ENCODE results near the gene PKM. TPM values are rescaled to one million over a fixed set of nuclear protein-coding genes. Genes with fewer than 3 reads are reported as not detected.

Gene PKM
- total RNA-seq, 1 donor from 2014 or later = 1,163 TPM

- Mint-ChIP-seq H3K36me3 (no peaks in the 10 kb centered on the region), H3K4me3 (peak overlapping the region; percentile 39), H3K27me3 (ENCODE audit: insufficient read depth, low read depth) (no peaks in the 10 kb centered on the region), H3K9me3 (no peaks in the 10 kb centered on the region), H3K27ac (peak overlapping the region; percentile 85), H3K4me1 (peaks cover 8% of the 10 kb centered on the region)
- Histone ChIP-seq H3K79me2 (ENCODE audit: low read depth) (no peaks in the 10 kb centered on the region), H3K4me3 (no peak overlapping the region), H3K36me3 (no peaks in the 10 kb centered on the region), H3K27me3 (no peaks in the 10 kb centered on the region), H3K27ac (no peak overlapping the region), H2AFZ (replicated peaks) (peak overlapping the region; percentile 89), H3K9ac (no peak overlapping the region), H3K9me3 (ENCODE audit: low read depth) (no peaks in the 10 kb centered on the region), H3K4me1 (no peaks in the 10 kb centered on the region), H3K4me2 (no peak overlapping the region), H3F3A (ENCODE audit: low read depth) (no peaks in the 10 kb centered on the region), H4K20me1 (ENCODE audit: low read depth) (no peaks in the 10 kb centered on the region)
- TF ChIP-seq CTCF (IDR thresholded peaks at IDR 0.05) = no peak
- TF ChIP-seq EZH2 (IDR thresholded peaks at IDR 0.05) = no peak
- TF ChIP-seq EZH2phosphoT487 (IDR thresholded peaks at IDR 0.05) = no peak
- DNase-seq (ENCODE audit: low spot score) = no peak
These were observed 75.9 kb downstream of the PKM start for GRCh38 chr15:72155003-72155621.

- Histone ChIP-seq H3K9ac (no peak overlapping the region), H3K4me1 (no peaks in the 10 kb centered on the region), H3K27me3 (no peaks in the 10 kb centered on the region), H3K79me2 (ENCODE audit: low read depth) (no peaks in the 10 kb centered on the region), H3K9me3 (ENCODE audit: low read depth) (no peaks in the 10 kb centered on the region), H3F3A (ENCODE audit: low read depth) (no peaks in the 10 kb centered on the region), H4K20me1 (ENCODE audit: low read depth) (no peaks in the 10 kb centered on the region), H2AFZ (replicated peaks) (no peak overlapping the region), H3K4me3 (no peak overlapping the region), H3K4me2 (no peak overlapping the region), H3K27ac (no peak overlapping the region), H3K36me3 (no peaks in the 10 kb centered on the region)
- H3K27me3 Mint-ChIP-seq (ENCODE audit: insufficient read depth, low read depth) = no peaks in the 10 kb centered on the region
- no peaks in the 10 kb centered on the region for H3K9me3 Mint-ChIP-seq
- peaks cover 8% of the 10 kb centered on the region for H3K4me1 Mint-ChIP-seq
- DNase-seq (ENCODE audit: low spot score) = no peak
- no peak for TF ChIP-seq EZH2 (IDR thresholded peaks at IDR 0.05)
- no peak for TF ChIP-seq EZH2phosphoT487 (IDR thresholded peaks at IDR 0.05)
- no peak for TF ChIP-seq CTCF (IDR thresholded peaks at IDR 0.05)
- H3K4me3 Mint-ChIP-seq = no peak overlapping the region
- H3K36me3 Mint-ChIP-seq = no peaks in the 10 kb centered on the region
- no peak overlapping the region for H3K27ac Mint-ChIP-seq
These were observed 76.7 kb downstream of the PKM start for GRCh38 chr15:72154316-72154715.

- Mint-ChIP-seq H3K36me3 (no peaks in the 10 kb centered on the region), H3K9me3 (no peaks in the 10 kb centered on the region), H3K27ac (no peak overlapping the region), H3K4me3 (no peak overlapping the region), H3K27me3 (ENCODE audit: insufficient read depth, low read depth) (no peaks in the 10 kb centered on the region), H3K4me1 (peaks cover 8% of the 10 kb centered on the region)
- no peaks in the 10 kb centered on the region for H3K27me3 ChIP-seq
- no peaks in the 10 kb centered on the region for H3K9me3 ChIP-seq (ENCODE audit: low read depth)
- no peak for TF ChIP-seq EZH2phosphoT487 (IDR thresholded peaks at IDR 0.05)
- TF ChIP-seq CTCF (IDR thresholded peaks at IDR 0.05) = no peak
- TF ChIP-seq EZH2 (IDR thresholded peaks at IDR 0.05) = no peak
- no peaks in the 10 kb centered on the region for H3F3A ChIP-seq (ENCODE audit: low read depth)
- no peaks in the 10 kb centered on the region for H4K20me1 ChIP-seq (ENCODE audit: low read depth)
- H3K9ac ChIP-seq = no peak overlapping the region
- H3K4me1 ChIP-seq = no peaks in the 10 kb centered on the region
- no peaks in the 10 kb centered on the region for H3K36me3 ChIP-seq
- H3K27ac ChIP-seq = no peak overlapping the region
- H2AFZ ChIP-seq (replicated peaks) = no peak overlapping the region
- DNase-seq (ENCODE audit: low spot score) = no peak
- no peak overlapping the region for H3K4me2 ChIP-seq
- H3K79me2 ChIP-seq (ENCODE audit: low read depth) = no peaks in the 10 kb centered on the region
- no peak overlapping the region for H3K4me3 ChIP-seq
These were observed 77.6 kb downstream of the PKM start for GRCh38 chr15:72153269-72154000.

Other genes with a start within 250 kb of the PKM start
- gene MYO9A, start 113.0 kb downstream of the PKM start, total RNA-seq (ENCODE audit: low replicate concordance) = 19.6 and 38.5 TPM in 2 replicates
- 9.0 and 13.5 TPM in 2 replicates for gene SENP8, start 112.8 kb downstream of the PKM start, total RNA-seq (ENCODE audit: low replicate concordance)
- 0.40 and 0.43 TPM in 2 replicates for gene GRAMD2A, start 33.4 kb downstream of the PKM start, total RNA-seq (ENCODE audit: low replicate concordance)
- gene PARP6, start 41.4 kb upstream of the PKM start, total RNA-seq (ENCODE audit: low replicate concordance) = 34.3 and 38.6 TPM in 2 replicates
- 0.19 and 0.95 TPM in 2 replicates for gene CELF6, start 89.0 kb upstream of the PKM start, total RNA-seq (ENCODE audit: low replicate concordance)
- 34.5 and 44.6 TPM in 2 replicates for gene HEXA, start 144.8 kb upstream of the PKM start, total RNA-seq (ENCODE audit: low replicate concordance)
- gene TMEM202, start 167.1 kb upstream of the PKM start, total RNA-seq (ENCODE audit: low replicate concordance) = not detected in 2 replicates
- gene ARIH1, start 243.1 kb upstream of the PKM start, total RNA-seq (ENCODE audit: low replicate concordance) = 53.5 and 68.0 TPM in 2 replicates